T-cell (primary cell): ENCODE data around the gene ANKLE2. TPM values are rescaled to one million over a fixed set of nuclear protein-coding genes. Genes with fewer than 3 reads are reported as not detected.
"Not testable (repeated sequence)": the region's sequence is repeated elsewhere in the genome, so short reads cannot be mapped to it uniquely, and the experiment has no call there.

ENCODE experiments used
- ATAC-seq, 4 experiments: fragments of 200-7000 bp in 3 of 4; fragments of 150-1000 bp in 1 of 4; cut with Tn5 transposase; replicated peaks in 1 of 4; 1 replicate in 3 of 4; 2 replicates in 1 of 4; pipeline ENCODE4 v1.10.0; 2021; ENCODE audit warnings: moderate library complexity in 3 of 4, mild to moderate bottlenecking in 2 of 4, moderate number of reproducible peaks in 1 of 4
- CTCF ChIA-PET, 2 donors: fragments of 300-600 bp; sonication (Branson Sonifier 250); formaldehyde crosslinking; loops; one replicate each; lab custom pipeline; 2022; ENCODE audit warnings: antibody characterized with exemption in 2 of 2; lab: Charles Lee
- POLR2A ChIA-PET, 2 donors: fragments of 300-600 bp; sonication (Branson Sonifier 250); formaldehyde crosslinking; loops; one replicate each; lab custom pipeline; 2022; ENCODE audit warnings: antibody characterized with exemption in 2 of 2; lab: Charles Lee
- DNase-seq, 35 experiments: peaks; one replicate each; pipeline versions ENCODE4 v3.0.0 to v3.0.0-alpha.2; 2013 to 2023
- H3K27ac ChIP-seq: one replicate; pipeline ENCODE4 v1.5.1; 2013; ENCODE audit warnings: low read length
- H3K27me3 ChIP-seq, 2 experiments: replicated peaks in 1 of 2; 1 replicate in 1 of 2; 2 replicates in 1 of 2; pipeline versions ENCODE4 v1.6.1 to v1.7.0; 2013; ENCODE audit warnings: low read length in 1 of 2, mixed read lengths in 1 of 2; ENCODE audit not compliant: control insufficient read depth in 2 of 2, insufficient read depth in 2 of 2; ENCODE audit errors: extremely low read depth in 1 of 2
- H3K36me3 ChIP-seq, 2 donors: 1 replicate in 1 of 2; 2 replicates in 1 of 2; pipeline versions ENCODE4 v1.6.1 to v1.7.0; 2013; ENCODE audit warnings: low read length in 1 of 2; ENCODE audit not compliant: control insufficient read depth in 2 of 2, insufficient read depth in 1 of 2; ENCODE audit errors: extremely low read depth in 1 of 2
- H3K4me1 ChIP-seq, 2 experiments: 1 replicate in 1 of 2; 2 replicates in 1 of 2; pipeline versions ENCODE4 v1.6.1 to v1.7.0; 2013; ENCODE audit warnings: low read length in 2 of 2, mixed read lengths in 1 of 2; ENCODE audit not compliant: insufficient read depth in 2 of 2, control insufficient read depth in 1 of 2; ENCODE audit errors: extremely low read depth in 1 of 2
- H3K4me3 ChIP-seq, 2 donors: 1 replicate in 1 of 2; 2 replicates in 1 of 2; pipeline versions ENCODE4 v1.5.1 to v1.7.0; 2013; ENCODE audit warnings: mild to moderate bottlenecking in 2 of 2, low read length in 1 of 2, moderate library complexity in 1 of 2; ENCODE audit not compliant: control insufficient read depth in 1 of 2; ENCODE audit errors: extremely low read depth in 1 of 2
- H3K9me3 ChIP-seq: 2 replicates; pipeline ENCODE4 v1.7.0; 2013
- H3K27ac Mint-ChIP-seq, 2 donors: one replicate each; pipeline ENCODE4 v1.8.0; 2020 to 2021; ENCODE audit warnings: mild to moderate bottlenecking in 2 of 2, mixed read lengths in 2 of 2
- H3K27me3 Mint-ChIP-seq, 2 donors: one replicate each; pipeline ENCODE4 v1.8.0; 2021 to 2022; ENCODE audit warnings: mixed read lengths in 2 of 2
- H3K36me3 Mint-ChIP-seq: one replicate; pipeline ENCODE4 v1.8.0; 2021; ENCODE audit warnings: mixed read lengths
- H3K4me1 Mint-ChIP-seq, 3 donors: one replicate each; pipeline ENCODE4 v1.8.0; 2020 to 2022; ENCODE audit warnings: mixed read lengths in 3 of 3, mild to moderate bottlenecking in 1 of 3
- H3K4me3 Mint-ChIP-seq, 3 donors: one replicate each; pipeline ENCODE4 v1.8.0; 2020 to 2022; ENCODE audit warnings: mild to moderate bottlenecking in 3 of 3, mixed read lengths in 3 of 3, moderate library complexity in 3 of 3
- H3K9me3 Mint-ChIP-seq, 3 donors: one replicate each; pipeline ENCODE4 v1.8.0; 2020 to 2022; ENCODE audit warnings: mixed read lengths in 3 of 3
- WGBS: methylation state at CpG from one replicate; pipeline ENCODE4 v1.1.5; 2013; ENCODE audit warnings: missing lambda C conversion rate; ENCODE audit not compliant: insufficient coverage; 5-methylcytosine and 5-hydroxymethylcytosine counted together
- total RNA-seq, 35 experiments: library from RNA in 6 of 35; stranded (reverse) in 6 of 35; fragments of 120-200 nt in 1 of 35; gene quantifications; one replicate each; pipeline versions ENCODE4 v1.2.1 to v1.2.4 and lab custom pipeline; 2013 to 2026

Gene ANKLE2
- total RNA-seq, 5 donors from 2014 or later (not counting 1 experiment from before 2014, with no cell fraction given), result 88.1 to 106 (median 94.3) TPM

- WGBS, result 66% methylated on average over 19 of the region's 27 CpGs
- CTCF ChIA-PET, result interaction anchor here in 1 of 2 donors (0.7 to 1.4 kb wide), 2 partner anchors 138 to 819 kb away, joined by 3 to 6 read pairs; no protein-coding TSS in a partner anchor
- Mint-ChIP-seq H3K4me1 (peaks cover 36 to 44% (median 44%) of the 10 kb centered on the region in 3 donors), H3K4me3 (no peak overlapping the region), H3K27ac (no peak overlapping the region), H3K9me3 (no peaks in the 10 kb centered on the region), H3K36me3 (no peaks in the 10 kb centered on the region), H3K27me3 (no peaks in the 10 kb centered on the region)
- POLR2A ChIA-PET, result no interaction called here
- Histone ChIP-seq H3K27ac (no peak overlapping the region), H3K36me3 (no peaks in the 10 kb centered on the region), H3K4me1 (peaks cover 34 to 50% of the 10 kb centered on the region in 2 experiments), H3K27me3 (no peaks in the 10 kb centered on the region), H3K4me3 (no peak overlapping the region), H3K9me3 (no peaks in the 10 kb centered on the region)
- ATAC-seq, result no peak
- DNase-seq, result no peak
Measured at GRCh38 chr12:132766380-132767085, 4.9 kb upstream of the ANKLE2 start.

- POLR2A ChIA-PET, result no interaction called here
- H3K27ac ChIP-seq, result no peak overlapping the region
Measured at GRCh38 chr12:132765361-132765760, 3.7 kb upstream of the ANKLE2 start.

GRCh38 chr12:132764231-132764630 is 2.6 kb upstream of the ANKLE2 start:
- WGBS, result 97% methylated on average over 18 of the region's 20 CpGs
- no peaks in the 10 kb centered on the region for H3K9me3 Mint-ChIP-seq

More at GRCh38 chr12:132765361-132765760, 3.7 kb upstream of the ANKLE2 start:
- Histone ChIP-seq H3K4me1 (peaks cover 33 to 48% of the 10 kb centered on the region in 2 experiments), H3K9me3 (no peaks in the 10 kb centered on the region), H3K4me3 (no peak overlapping the region), H3K27me3 (no peaks in the 10 kb centered on the region), H3K36me3 (no peaks in the 10 kb centered on the region)
- ATAC-seq, result no peak
- Mint-ChIP-seq H3K27ac (no peak overlapping the region), H3K4me1 (peaks cover 36 to 46% (median 44%) of the 10 kb centered on the region in 3 donors), H3K27me3 (no peaks in the 10 kb centered on the region), H3K4me3 (no peak overlapping the region), H3K36me3 (peaks cover 1% of the 10 kb centered on the region), H3K9me3 (no peaks in the 10 kb centered on the region)
- WGBS, result 73% methylated on average over 11 of the region's 11 CpGs
- CTCF ChIA-PET, result no interaction called here
- no peak for DNase-seq

GRCh38 chr12:132761921-132762583 is 420 bp upstream of the ANKLE2 start:
- WGBS, result 0% methylated on average over 67 of the region's 89 CpGs
- Histone ChIP-seq H3K36me3 (peaks cover 0 to 5% of the 10 kb centered on the region in 2 donors), H3K9me3 (no peaks in the 10 kb centered on the region), H3K4me3 (peak overlapping the region; percentile 53 to 87), H3K27me3 (no peaks in the 10 kb centered on the region), H3K27ac (peak overlapping the region; percentile 81), H3K4me1 (peaks cover 17 to 35% of the 10 kb centered on the region in 2 experiments)
- ChIA-PET CTCF (no interaction called here), POLR2A (no interaction called here)
- DNase-seq, result peak; percentile 73 to 91 (median 84)
- peak; percentile 93 to 96 (median 94) for ATAC-seq
- Mint-ChIP-seq H3K36me3 (peaks cover 6% of the 10 kb centered on the region), H3K27me3 (no peaks in the 10 kb centered on the region), H3K9me3 (no peaks in the 10 kb centered on the region), H3K4me3 (peak overlapping the region; percentile 65 to 80 (median 74)), H3K4me1 (peaks cover 22 to 30% (median 29%) of the 10 kb centered on the region in 3 donors), H3K27ac (peak overlapping the region; percentile 80 to 86)

More at GRCh38 chr12:132764231-132764630, 2.6 kb upstream of the ANKLE2 start:
- ATAC-seq (no peak), DNase-seq (no peak)
- CTCF ChIA-PET, result interaction anchor here in 1 of 2 donors (0.6 to 0.9 kb wide), 2 partner anchors 12 to 681 kb away, joined by 3 to 4 read pairs; no protein-coding TSS in a partner anchor
- H3K4me3 Mint-ChIP-seq, result no peak overlapping the region
- Histone ChIP-seq H3K36me3 (no peaks in the 10 kb centered on the region), H3K9me3 (no peaks in the 10 kb centered on the region), H3K27ac (no peak overlapping the region), H3K4me3 (no peak overlapping the region), H3K27me3 (no peaks in the 10 kb centered on the region), H3K4me1 (peaks cover 28 to 48% of the 10 kb centered on the region in 2 experiments)
- H3K36me3 Mint-ChIP-seq, result peaks cover 5% of the 10 kb centered on the region
- POLR2A ChIA-PET, result no interaction called here
- H3K27me3 Mint-ChIP-seq, result no peaks in the 10 kb centered on the region
- peaks cover 36 to 42% (median 40%) of the 10 kb centered on the region in 3 donors for H3K4me1 Mint-ChIP-seq
- no peak overlapping the region for H3K27ac Mint-ChIP-seq

- no peak for ATAC-seq
- H3K27ac ChIP-seq, result no peak overlapping the region
- H3K27me3 ChIP-seq, result no peaks in the 10 kb centered on the region
- H3K4me3 ChIP-seq, result no peak overlapping the region
- ChIA-PET CTCF (no interaction called here), POLR2A (no interaction called here)
- no peak overlapping the region for H3K27ac Mint-ChIP-seq
- 92% methylated on average over 2 of the region's 8 CpGs for WGBS
- peaks cover 0 to 15% of the 10 kb centered on the region in 2 donors for H3K36me3 ChIP-seq
- H3K4me3 Mint-ChIP-seq, result peak overlapping the region in 2 of 3 donors; percentile 28 to 90
- H3K4me1 Mint-ChIP-seq, result peaks cover 28 to 32% (median 28%) of the 10 kb centered on the region in 3 donors
- peaks cover 12 to 31% of the 10 kb centered on the region in 2 experiments for H3K4me1 ChIP-seq
- H3K9me3 Mint-ChIP-seq, result no peaks in the 10 kb centered on the region
- H3K9me3 ChIP-seq, result no peaks in the 10 kb centered on the region
- peaks cover 15% of the 10 kb centered on the region for H3K36me3 Mint-ChIP-seq
- DNase-seq, result no peak
- H3K27me3 Mint-ChIP-seq, result no peaks in the 10 kb centered on the region
Measured at GRCh38 chr12:132759359-132759758, 2.3 kb downstream of the ANKLE2 start.

GRCh38 chr12:132758825-132759224 is 2.8 kb downstream of the ANKLE2 start:
- WGBS, result 94% methylated on average over 12 of the region's 28 CpGs
- Mint-ChIP-seq H3K36me3 (peaks cover 17% of the 10 kb centered on the region), H3K4me1 (peaks cover 28 to 32% (median 28%) of the 10 kb centered on the region in 3 donors)
- H3K9me3 Mint-ChIP-seq, H3K4me3 ChIP-seq, H3K27ac ChIP-seq, H3K9me3 ChIP-seq, H3K27ac Mint-ChIP-seq, ATAC-seq, H3K27me3 ChIP-seq, DNase-seq, POLR2A ChIA-PET, H3K4me3 Mint-ChIP-seq, H3K27me3 Mint-ChIP-seq: not testable (repeated sequence)
- CTCF ChIA-PET, result interaction anchor here in 1 of 2 donors (0.7 kb wide), 1 partner anchor 89 kb away, joined by 3 read pairs; no protein-coding TSS in a partner anchor
- Histone ChIP-seq H3K36me3 (peaks cover 0 to 19% of the 10 kb centered on the region in 2 donors), H3K4me1 (peaks cover 12 to 31% of the 10 kb centered on the region in 2 experiments)
